IMR-90 (cell line): ENCODE measurements around the gene ZFPM1. TPM values are rescaled to one million over a fixed set of nuclear protein-coding genes. Genes with fewer than 3 reads are reported as not detected.
A peak's percentile ranks its signal among the peaks of the same experiment; 100 is the strongest.

Experiments used
- ATAC-seq: fragments of 200-7000 bp; cut with Tn5 transposase; 2 replicates; pipeline ENCODE4 v1.9.1; 2020; ENCODE audit warnings: low read depth, mild to moderate bottlenecking, moderate library complexity
- BruUV-seq: library from RNA; stranded (reverse); fragments of 400-500 nt; replicated peaks from 2 replicates; lab custom pipeline; 2021; lab: Mats Ljungman, UMichigan
- CTCF ChIA-PET: fragments of 300-600 bp; formaldehyde crosslinking; extraction: SDS; loops from one replicate; lab custom pipeline; 2021; ENCODE audit warnings: antibody characterized with exemption; lab: Yijun Ruan, JAX
- POLR2A ChIA-PET: fragments of 300-600 bp; sonication (Branson Sonifier 250); formaldehyde crosslinking; loops from one replicate; lab custom pipeline; 2022; ENCODE audit warnings: antibody characterized with exemption; ENCODE audit not compliant: unreplicated experiment; lab: Charles Lee
- DNase-seq: peaks from one replicate; pipeline ENCODE4 v3.0.0; 2013
- H2AFZ ChIP-seq: replicated peaks from 2 replicates; pipeline ENCODE3; 2013; ENCODE audit warnings: low read length, mild to moderate bottlenecking; ENCODE audit not compliant: poor library complexity
- H2AK5ac ChIP-seq: 2 replicates; pipeline ENCODE4 v1.6.1; 2013; ENCODE audit warnings: low read depth, low read length, inconsistent platforms
- H2AK9ac ChIP-seq: replicated peaks from 2 replicates; pipeline ENCODE3; 2013; ENCODE audit warnings: mild to moderate bottlenecking, low read depth, low read length, moderate library complexity; ENCODE audit not compliant: poor library complexity
- H2BK120ac ChIP-seq: 2 replicates; pipeline ENCODE4 v1.6.1; 2013; ENCODE audit warnings: low read depth, low read length, inconsistent platforms
- H2BK15ac ChIP-seq: 3 replicates; pipeline ENCODE4 v1.6.1; 2013; ENCODE audit warnings: low read depth, low read length, inconsistent platforms
- H2BK20ac ChIP-seq: 2 replicates; pipeline ENCODE4 v1.6.1; 2013; ENCODE audit warnings: low read depth, mild to moderate bottlenecking, inconsistent platforms, low read length, moderate library complexity
- H2BK5ac ChIP-seq: 2 replicates; pipeline ENCODE4 v1.6.1; 2013; ENCODE audit warnings: mild to moderate bottlenecking, low read depth, low read length, inconsistent platforms; ENCODE audit not compliant: poor library complexity, severe bottlenecking
- H3K14ac ChIP-seq: replicated peaks from 2 replicates; pipeline ENCODE4 v1.6.1; 2013; ENCODE audit warnings: low read depth, low read length, inconsistent platforms
- H3K18ac ChIP-seq: 2 replicates; pipeline ENCODE4 v1.6.1; 2013; ENCODE audit warnings: low read depth, low read length, control low read depth
- H3K23ac ChIP-seq: 2 replicates; pipeline ENCODE4 v1.6.1; 2013; ENCODE audit warnings: low read depth, low read length, inconsistent platforms
- H3K27ac ChIP-seq: 2 replicates; pipeline ENCODE4 v1.5.1; 2013; ENCODE audit warnings: mild to moderate bottlenecking, control low read depth, low read length; ENCODE audit not compliant: insufficient read depth
- H3K27me3 ChIP-seq: 2 replicates; pipeline ENCODE4 v1.6.1; 2013; ENCODE audit warnings: low read length; ENCODE audit not compliant: control insufficient read depth, insufficient read depth
- H3K36me3 ChIP-seq: 2 replicates; pipeline ENCODE4 v1.6.1; 2013; ENCODE audit warnings: low read length, mixed read lengths; ENCODE audit not compliant: control insufficient read depth, insufficient read depth
- H3K4ac ChIP-seq: 2 replicates; pipeline ENCODE4 v1.6.1; 2013; ENCODE audit warnings: low read depth, low read length, inconsistent platforms
- H3K4me1 ChIP-seq: 2 replicates; pipeline ENCODE4 v1.6.1; 2013; ENCODE audit warnings: low read length, mixed read lengths; ENCODE audit not compliant: control insufficient read depth, insufficient read depth
- H3K4me2 ChIP-seq: 2 replicates; pipeline ENCODE4 v1.6.1; 2013; ENCODE audit warnings: low read depth, mild to moderate bottlenecking, control low read depth, low read length, moderate library complexity
- H3K4me3 ChIP-seq: 2 replicates; pipeline ENCODE4 v1.5.1; 2013; ENCODE audit warnings: low read depth, mild to moderate bottlenecking, control low read depth, low read length, moderate library complexity; ENCODE audit not compliant: insufficient read depth
- H3K56ac ChIP-seq: 2 replicates; pipeline ENCODE4 v1.6.1; 2013; ENCODE audit warnings: low read length, inconsistent platforms; ENCODE audit not compliant: insufficient read depth; ENCODE audit errors: extremely low read depth
- H3K79me1 ChIP-seq, 2 experiments: 2 replicates each; pipeline ENCODE4 v1.6.1; 2013; ENCODE audit warnings: low read length in 2 of 2, inconsistent platforms in 1 of 2, low read depth in 1 of 2
- H3K9ac ChIP-seq: 2 replicates; pipeline ENCODE4 v1.6.1; 2013; ENCODE audit warnings: low read depth, low read length, control low read depth
- H3K9me1 ChIP-seq: 2 replicates; pipeline ENCODE4 v1.6.1; 2013; ENCODE audit warnings: low read length, inconsistent platforms; ENCODE audit not compliant: insufficient read depth
- H3K9me3 ChIP-seq: 2 replicates; pipeline ENCODE4 v1.6.1; 2013; ENCODE audit warnings: low read length; ENCODE audit not compliant: control insufficient read depth, insufficient read depth
- H4K20me1 ChIP-seq: 2 replicates; pipeline ENCODE4 v1.6.1; 2013; ENCODE audit warnings: low read length, inconsistent platforms; ENCODE audit not compliant: insufficient read depth
- H4K5ac ChIP-seq: 2 replicates; pipeline ENCODE4 v1.6.1; 2013; ENCODE audit warnings: mild to moderate bottlenecking, low read depth, low read length, control low read depth
- H4K8ac ChIP-seq, 2 experiments: 2 replicates each; pipeline ENCODE4 v1.6.1; 2013; ENCODE audit warnings: low read depth in 2 of 2, low read length in 2 of 2, control low read depth in 1 of 2, inconsistent platforms in 1 of 2
- H4K91ac ChIP-seq: 2 replicates; pipeline ENCODE4 v1.6.1; 2013; ENCODE audit warnings: low read depth, low read length, inconsistent platforms; ENCODE audit not compliant: insufficient read depth
- BHLHE40 ChIP-seq: fragments of 150-350 bp; IDR thresholded peaks from 2 replicates; pipeline ENCODE4 v1.6.1; 2016; ENCODE audit warnings: mild to moderate bottlenecking, low read depth, low read length
- CEBPB ChIP-seq: IDR thresholded peaks from 2 replicates; pipeline ENCODE4 v1.6.1; 2012; ENCODE audit warnings: low read depth, low read length, improper control_type of control experiment
- CHD1 ChIP-seq: IDR thresholded peaks from 2 replicates; pipeline ENCODE4 v1.6.1; 2012; ENCODE audit warnings: low read depth, low read length, improper control_type of control experiment
- FOS ChIP-seq: fragments of 150-350 bp; IDR thresholded peaks from 2 replicates; pipeline ENCODE4 v1.6.1; 2016; ENCODE audit warnings: low read depth, low read length
- MAFK ChIP-seq: IDR thresholded peaks from 2 replicates; pipeline ENCODE4 v1.6.1; 2012; ENCODE audit warnings: low read depth, low read length, improper control_type of control experiment
- MAZ ChIP-seq: IDR thresholded peaks from 2 replicates; pipeline ENCODE4 v1.6.1; 2012; ENCODE audit warnings: low read depth, mild to moderate bottlenecking, low read length, improper control_type of control experiment, moderate library complexity, borderline replicate concordance
- MXI1 ChIP-seq: IDR thresholded peaks from 2 replicates; pipeline ENCODE4 v1.6.1; 2012; ENCODE audit warnings: low read depth, mild to moderate bottlenecking, low read length, moderate library complexity, borderline replicate concordance
- NFE2L2 ChIP-seq: fragments of 150-350 bp; IDR thresholded peaks from 2 replicates; pipeline ENCODE4 v1.6.1; 2016; ENCODE audit warnings: low read depth, mild to moderate bottlenecking, low read length
- POLR2A ChIP-seq: IDR thresholded peaks from 2 replicates; pipeline ENCODE4 v1.6.1; 2012; ENCODE audit warnings: mild to moderate bottlenecking, low read depth, low read length
- RAD21 ChIP-seq: IDR thresholded peaks from 2 replicates; pipeline ENCODE4 v1.6.1; 2012; ENCODE audit warnings: low read length, improper control_type of control experiment
- RCOR1 ChIP-seq: IDR thresholded peaks from 2 replicates; pipeline ENCODE4 v1.6.1; 2012; ENCODE audit warnings: mild to moderate bottlenecking, low read length, improper control_type of control experiment; ENCODE audit not compliant: insufficient replicate concordance
- RFX5 ChIP-seq: IDR thresholded peaks from 2 replicates; pipeline ENCODE4 v1.8.0; 2012; ENCODE audit warnings: low read depth, mild to moderate bottlenecking, low read length, moderate library complexity
- SMC3 ChIP-seq: fragments of 150-350 bp; IDR thresholded peaks from 2 replicates; pipeline ENCODE4 v1.6.1; 2016; ENCODE audit warnings: low read depth, mild to moderate bottlenecking, antibody characterized with exemption, low read length, moderate library complexity
- WGBS, 2 experiments: methylation state at CpG; one replicate each; pipeline versions ENCODE4 v1.1.5 to v1.1.7; 2013; ENCODE audit warnings: missing lambda C conversion rate in 2 of 2; ENCODE audit not compliant: insufficient read length in 1 of 2; ENCODE audit errors: extremely low coverage in 2 of 2; 5-methylcytosine and 5-hydroxymethylcytosine counted together
- dilution Hi-C: fragments of 300-500 bp; cut with HindIII; formaldehyde crosslinking; loops from one replicate; pipeline ENCODE4 v1.14.3; 2018; ENCODE audit warnings: low sequenced_read_pairs; ENCODE audit not compliant: unreplicated experiment
- in situ Hi-C: fragments of 300-500 bp; cut with MboI; formaldehyde crosslinking; loops from 3 replicates; pipeline ENCODE4 v1.14.3; 2019; ENCODE audit warnings: low sequenced_read_pairs, inconsistent platforms, mixed read lengths
- intact Hi-C: fragments of 100-400 bp; cut with micrococcal nuclease; formaldehyde crosslinking; loops from 2 replicates; pipeline ENCODE4 v1.10.0; 2022
- polyA plus RNA-seq, 3 experiments: library from polyadenylated mRNA; depleted of rRNA; stranded (reverse); fragments of >200 nt; gene quantifications; 2 replicates each; pipeline ENCODE4 v1.2.3, GENCODE V29; 2012; ENCODE audit warnings: low replicate concordance in 1 of 3
- total RNA-seq: library from RNA; depleted of rRNA; stranded (reverse); fragments of >200 nt; gene quantifications from 2 replicates; pipeline ENCODE4 v1.2.3, GENCODE V29; 2012
- TF ChIP-seq, protein P1 (sequence below): fragments of 150-350 bp; IDR thresholded peaks from 2 replicates; pipeline ENCODE4 v1.6.1; 2016; ENCODE audit warnings: low read depth, mild to moderate bottlenecking, low read length, moderate library complexity, borderline replicate concordance
- TF ChIP-seq, protein P2 (sequence below): conservative IDR thresholded peaks from 2 replicates; pipeline ENCODE4 v1.5.1; 2012; ENCODE audit warnings: mild to moderate bottlenecking, low read depth, low read length, improper control_type of control experiment
- TF ChIP-seq, protein P3 (sequence below): fragments of 150-350 bp; IDR thresholded peaks from 2 replicates; pipeline ENCODE4 v1.6.1; 2017; ENCODE audit warnings: mild to moderate bottlenecking, antibody characterized with exemption, low read length, low read depth

The ZFPM1 gene
- total and polyA plus RNA-seq, 2 of the 4 experiments (the other 2 are of a cell fraction) = 0.36 to 1.1 TPM

DNA sequence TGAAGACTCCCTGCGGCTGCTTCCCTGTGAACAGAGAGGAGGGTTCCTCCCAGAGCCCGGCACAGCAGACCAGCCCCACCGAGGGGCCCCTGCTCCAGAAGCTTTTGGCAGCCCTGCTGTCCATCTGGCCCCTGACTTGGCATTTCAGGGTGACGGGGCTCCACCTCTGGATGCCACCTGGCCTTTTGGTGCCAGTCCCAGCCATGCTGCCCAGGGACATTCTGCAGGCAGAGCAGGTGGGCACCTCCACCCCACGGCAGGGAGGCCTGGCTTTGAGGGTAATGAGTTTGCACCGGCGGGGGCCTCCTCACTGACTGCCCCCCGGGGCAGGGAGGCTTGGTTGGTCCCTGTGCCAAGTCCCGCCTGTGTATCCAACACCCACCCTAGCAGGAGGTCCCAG, 20.3 kb upstream of the ZFPM1 start:
- no peak overlapping the region for H3K4me3 ChIP-seq
- dilution Hi-C loops = no loop called here
- TF ChIP-seq, protein P1, sequence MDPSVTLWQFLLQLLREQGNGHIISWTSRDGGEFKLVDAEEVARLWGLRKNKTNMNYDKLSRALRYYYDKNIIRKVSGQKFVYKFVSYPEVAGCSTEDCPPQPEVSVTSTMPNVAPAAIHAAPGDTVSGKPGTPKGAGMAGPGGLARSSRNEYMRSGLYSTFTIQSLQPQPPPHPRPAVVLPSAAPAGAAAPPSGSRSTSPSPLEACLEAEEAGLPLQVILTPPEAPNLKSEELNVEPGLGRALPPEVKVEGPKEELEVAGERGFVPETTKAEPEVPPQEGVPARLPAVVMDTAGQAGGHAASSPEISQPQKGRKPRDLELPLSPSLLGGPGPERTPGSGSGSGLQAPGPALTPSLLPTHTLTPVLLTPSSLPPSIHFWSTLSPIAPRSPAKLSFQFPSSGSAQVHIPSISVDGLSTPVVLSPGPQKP = no peak
- TF ChIP-seq CHD1 (no peak), POLR2A (no peak), NFE2L2 (no peak), RAD21 (no peak), MAFK (no peak), RFX5 (no peak), SMC3 (no peak), CEBPB (no peak), BHLHE40 (no peak), MXI1 (no peak), MAZ (no peak), RCOR1 (no peak), FOS (no peak)
- TF ChIP-seq, protein P2, sequence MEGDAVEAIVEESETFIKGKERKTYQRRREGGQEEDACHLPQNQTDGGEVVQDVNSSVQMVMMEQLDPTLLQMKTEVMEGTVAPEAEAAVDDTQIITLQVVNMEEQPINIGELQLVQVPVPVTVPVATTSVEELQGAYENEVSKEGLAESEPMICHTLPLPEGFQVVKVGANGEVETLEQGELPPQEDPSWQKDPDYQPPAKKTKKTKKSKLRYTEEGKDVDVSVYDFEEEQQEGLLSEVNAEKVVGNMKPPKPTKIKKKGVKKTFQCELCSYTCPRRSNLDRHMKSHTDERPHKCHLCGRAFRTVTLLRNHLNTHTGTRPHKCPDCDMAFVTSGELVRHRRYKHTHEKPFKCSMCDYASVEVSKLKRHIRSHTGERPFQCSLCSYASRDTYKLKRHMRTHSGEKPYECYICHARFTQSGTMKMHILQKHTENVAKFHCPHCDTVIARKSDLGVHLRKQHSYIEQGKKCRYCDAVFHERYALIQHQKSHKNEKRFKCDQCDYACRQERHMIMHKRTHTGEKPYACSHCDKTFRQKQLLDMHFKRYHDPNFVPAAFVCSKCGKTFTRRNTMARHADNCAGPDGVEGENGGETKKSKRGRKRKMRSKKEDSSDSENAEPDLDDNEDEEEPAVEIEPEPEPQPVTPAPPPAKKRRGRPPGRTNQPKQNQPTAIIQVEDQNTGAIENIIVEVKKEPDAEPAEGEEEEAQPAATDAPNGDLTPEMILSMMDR = no peak
- TF ChIP-seq, protein P3, sequence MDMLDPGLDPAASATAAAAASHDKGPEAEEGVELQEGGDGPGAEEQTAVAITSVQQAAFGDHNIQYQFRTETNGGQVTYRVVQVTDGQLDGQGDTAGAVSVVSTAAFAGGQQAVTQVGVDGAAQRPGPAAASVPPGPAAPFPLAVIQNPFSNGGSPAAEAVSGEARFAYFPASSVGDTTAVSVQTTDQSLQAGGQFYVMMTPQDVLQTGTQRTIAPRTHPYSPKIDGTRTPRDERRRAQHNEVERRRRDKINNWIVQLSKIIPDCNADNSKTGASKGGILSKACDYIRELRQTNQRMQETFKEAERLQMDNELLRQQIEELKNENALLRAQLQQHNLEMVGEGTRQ = no peak

More for the DNA sequence above, 20.3 kb upstream of the ZFPM1 start:
- Histone ChIP-seq H3K9me3 (no peaks in the 10 kb centered on the region), H4K5ac (no peak overlapping the region), H3K14ac (no peak overlapping the region), H2AFZ (no peak overlapping the region), H2BK15ac (no peak overlapping the region), H2AK9ac (peak overlapping the region; percentile 68), H3K9ac (no peak overlapping the region), H3K4ac (no peak overlapping the region), H3K23ac (no peak overlapping the region), H4K8ac (no peak overlapping the region), H3K56ac (no peak overlapping the region), H3K18ac (no peak overlapping the region), H2BK5ac (no peak overlapping the region), H2BK120ac (no peak overlapping the region), H3K27me3 (no peaks in the 10 kb centered on the region), H3K9me1 (no peaks in the 10 kb centered on the region), H4K91ac (no peak overlapping the region), H2AK5ac (no peak overlapping the region; the same call in 1 of the 2 replicates), H3K27ac (no peak overlapping the region), H2BK20ac (no peak overlapping the region), H3K4me2 (no peak overlapping the region), H3K79me1 (peaks cover 0 to 43% of the 10 kb centered on the region in 2 experiments; a peak in 3 of 4 replicates), H3K4me1 (no peaks in the 10 kb centered on the region), H4K20me1 (peaks cover 22% of the 10 kb centered on the region; the same call in 1 of the 2 replicates), H3K36me3 (peaks cover 69% of the 10 kb centered on the region)
- no TSS peak for BruUV-seq
- ChIA-PET POLR2A (no interaction called here), CTCF (no interaction called here)
- DNase-seq (no peak), ATAC-seq (no peak)
- intact Hi-C loops (no loop called here), in situ Hi-C loops (no loop called here)
- 100% methylated on average over 1 of the region's 9 CpGs; no CpG with 5 or more reads in 1 of the 2 experiments for WGBS, 2 experiments
